Lower leg skin (tissue), 3 donors: ENCODE results near the gene MOBP.

Experiments used
- POLR2A ChIP-seq, 2 donors: fragments of 450-650 bp; IDR thresholded peaks; one replicate each; pipeline ENCODE4 v1.6.1; 2016 to 2017; ENCODE audit warnings: antibody characterized with exemption in 2 of 2, mild to moderate bottlenecking in 1 of 2, moderate library complexity in 1 of 2
- TF ChIP-seq, protein P1 (sequence below), 3 donors: fragments of 450-650 bp; IDR thresholded peaks; one replicate each; pipeline ENCODE4 v1.5.1; 2016; ENCODE audit warnings: antibody characterized with exemption in 3 of 3, mild to moderate bottlenecking in 3 of 3, moderate library complexity in 2 of 3

DNA sequence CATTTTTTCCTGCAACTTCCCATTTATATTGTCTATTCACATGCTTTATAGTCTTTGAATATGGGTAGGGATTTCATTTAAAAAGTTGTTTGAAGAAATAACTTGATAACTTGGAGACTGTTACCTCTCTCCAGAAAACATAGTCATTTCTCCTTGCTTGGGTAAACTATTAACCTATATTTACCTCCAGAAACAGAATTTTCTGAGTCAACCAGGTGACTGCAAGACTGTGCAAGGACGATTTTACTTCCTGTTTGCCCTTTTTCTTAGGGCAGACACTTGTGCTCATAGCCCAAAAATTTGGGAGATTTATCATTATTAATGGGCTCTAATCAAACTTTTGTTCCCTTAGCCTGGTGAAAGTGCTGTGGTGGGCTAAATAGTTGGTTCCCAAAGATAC lies 14.3 kb upstream of the MOBP start:
- TF ChIP-seq, protein P1, sequence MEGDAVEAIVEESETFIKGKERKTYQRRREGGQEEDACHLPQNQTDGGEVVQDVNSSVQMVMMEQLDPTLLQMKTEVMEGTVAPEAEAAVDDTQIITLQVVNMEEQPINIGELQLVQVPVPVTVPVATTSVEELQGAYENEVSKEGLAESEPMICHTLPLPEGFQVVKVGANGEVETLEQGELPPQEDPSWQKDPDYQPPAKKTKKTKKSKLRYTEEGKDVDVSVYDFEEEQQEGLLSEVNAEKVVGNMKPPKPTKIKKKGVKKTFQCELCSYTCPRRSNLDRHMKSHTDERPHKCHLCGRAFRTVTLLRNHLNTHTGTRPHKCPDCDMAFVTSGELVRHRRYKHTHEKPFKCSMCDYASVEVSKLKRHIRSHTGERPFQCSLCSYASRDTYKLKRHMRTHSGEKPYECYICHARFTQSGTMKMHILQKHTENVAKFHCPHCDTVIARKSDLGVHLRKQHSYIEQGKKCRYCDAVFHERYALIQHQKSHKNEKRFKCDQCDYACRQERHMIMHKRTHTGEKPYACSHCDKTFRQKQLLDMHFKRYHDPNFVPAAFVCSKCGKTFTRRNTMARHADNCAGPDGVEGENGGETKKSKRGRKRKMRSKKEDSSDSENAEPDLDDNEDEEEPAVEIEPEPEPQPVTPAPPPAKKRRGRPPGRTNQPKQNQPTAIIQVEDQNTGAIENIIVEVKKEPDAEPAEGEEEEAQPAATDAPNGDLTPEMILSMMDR (IDR thresholded peaks at IDR 0.05) = no peak
- no peak for TF ChIP-seq POLR2A (IDR thresholded peaks at IDR 0.05)
